HG02938 (cell line): ENCODE data around the gene CALHM1.

Source experiments
- ATAC-seq: cut with Tn5 transposase; IDR thresholded peaks from one replicate; pipeline ENCODE4 v1.9.1; 2021; ENCODE audit warnings: mild to moderate bottlenecking, moderate library complexity; ENCODE audit not compliant: unreplicated experiment

The CALHM1 gene

DNA sequence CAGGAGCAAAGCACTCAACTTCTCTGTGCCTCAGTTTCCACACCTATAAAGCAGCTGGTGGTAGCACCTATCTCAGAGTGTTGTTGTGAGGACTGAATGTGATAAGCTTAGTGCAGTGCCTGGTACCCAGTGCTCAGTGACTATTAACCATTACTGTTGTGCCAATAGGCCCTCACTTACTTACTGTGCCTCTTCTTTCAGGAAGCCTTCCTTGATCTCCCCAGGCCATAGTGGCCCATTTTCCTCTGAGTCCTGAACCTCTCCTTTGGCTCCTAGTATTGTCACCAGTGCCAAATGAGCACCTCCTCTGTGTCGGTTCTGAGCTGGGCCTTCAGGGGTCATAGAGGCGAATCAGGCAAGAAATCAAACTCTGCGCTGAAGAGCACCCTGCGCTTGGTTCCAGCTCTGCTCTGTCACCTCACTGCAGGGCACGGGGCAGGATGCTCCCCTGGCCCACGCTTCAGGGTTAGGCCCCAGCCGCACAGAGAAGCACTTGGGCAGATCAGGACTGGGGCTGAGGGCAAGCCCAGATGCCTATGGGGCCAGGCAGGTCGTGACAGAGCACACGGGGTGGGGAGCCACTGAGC, 2.5 kb downstream of the CALHM1 start:
- ATAC-seq = no peak

DNA sequence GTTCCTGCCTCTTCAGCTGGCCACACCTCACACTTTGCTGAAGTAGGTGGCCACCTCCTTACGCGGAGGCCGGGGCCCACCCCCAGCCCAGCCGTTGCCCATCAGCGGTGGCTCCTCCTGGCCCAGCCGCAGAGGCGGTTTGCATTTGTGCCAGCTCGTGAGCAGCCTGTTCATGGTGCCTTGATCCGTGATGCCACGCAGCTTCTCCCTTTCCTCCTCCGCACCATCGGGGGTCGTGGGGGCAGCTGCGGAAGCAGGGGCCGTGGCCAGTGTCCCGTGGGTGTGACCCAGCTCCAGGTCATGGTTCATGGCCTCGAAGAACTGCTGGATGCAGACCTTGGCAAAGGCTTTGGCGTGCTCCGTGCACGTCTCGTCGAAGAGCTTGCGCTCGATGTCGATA, 3.5 kb downstream of the CALHM1 start:
- no peak for ATAC-seq

DNA sequence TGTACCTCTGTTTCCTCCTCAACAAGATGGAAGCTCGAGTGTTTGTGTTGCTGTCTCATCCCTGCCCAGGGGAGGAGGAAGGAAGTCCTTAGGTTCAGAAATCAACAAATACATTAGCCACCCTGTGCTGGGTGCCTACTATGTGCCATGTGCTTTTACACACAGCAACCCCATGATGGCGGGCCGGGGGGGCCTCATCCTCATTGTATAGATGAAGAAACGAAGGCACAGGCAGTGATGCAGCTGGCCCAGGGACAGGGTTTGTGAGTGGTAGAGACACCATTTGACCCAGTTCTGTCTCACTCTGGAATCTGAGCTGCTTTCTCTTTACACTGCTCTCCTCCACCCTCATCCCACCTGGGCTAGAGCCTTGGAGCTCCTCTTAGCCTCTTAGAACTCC, 4.7 kb downstream of the CALHM1 start:
- ATAC-seq = no peak

DNA sequence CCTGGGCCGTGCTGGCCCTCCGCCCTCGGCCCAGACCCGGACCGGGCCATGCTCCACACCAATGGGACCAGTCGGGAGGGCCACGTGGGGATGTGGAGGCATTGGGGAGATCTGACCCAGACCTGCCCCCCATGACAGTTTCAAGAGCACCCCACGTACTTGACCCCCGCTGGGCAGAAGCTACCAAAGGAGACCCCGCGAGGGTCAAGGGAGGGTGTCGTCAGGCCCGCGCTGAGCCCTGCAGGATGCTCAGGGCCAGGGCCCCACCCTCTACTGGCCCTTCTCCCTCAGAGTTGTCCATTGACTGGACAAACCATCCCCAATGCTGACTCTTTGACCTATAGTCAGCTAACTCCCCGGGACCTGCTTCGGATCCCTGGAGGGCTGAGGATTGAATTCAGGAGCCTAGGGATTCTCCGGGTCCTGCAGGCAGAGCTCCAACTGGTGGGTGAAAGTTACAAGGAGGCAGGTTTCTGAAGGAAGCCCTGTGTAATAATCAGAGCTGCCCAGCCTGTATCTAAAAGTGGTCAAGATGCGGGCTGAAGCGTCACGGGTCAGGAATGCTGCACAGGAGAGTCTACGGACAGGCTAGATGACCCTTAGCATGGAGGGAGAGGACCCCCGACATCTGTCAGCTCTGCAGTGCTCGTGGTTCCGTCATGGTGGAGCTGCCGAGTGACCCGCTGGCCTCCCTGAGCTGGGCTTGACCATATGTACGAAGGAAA, 6.0 kb downstream of the CALHM1 start:
- ATAC-seq = no peak

DNA sequence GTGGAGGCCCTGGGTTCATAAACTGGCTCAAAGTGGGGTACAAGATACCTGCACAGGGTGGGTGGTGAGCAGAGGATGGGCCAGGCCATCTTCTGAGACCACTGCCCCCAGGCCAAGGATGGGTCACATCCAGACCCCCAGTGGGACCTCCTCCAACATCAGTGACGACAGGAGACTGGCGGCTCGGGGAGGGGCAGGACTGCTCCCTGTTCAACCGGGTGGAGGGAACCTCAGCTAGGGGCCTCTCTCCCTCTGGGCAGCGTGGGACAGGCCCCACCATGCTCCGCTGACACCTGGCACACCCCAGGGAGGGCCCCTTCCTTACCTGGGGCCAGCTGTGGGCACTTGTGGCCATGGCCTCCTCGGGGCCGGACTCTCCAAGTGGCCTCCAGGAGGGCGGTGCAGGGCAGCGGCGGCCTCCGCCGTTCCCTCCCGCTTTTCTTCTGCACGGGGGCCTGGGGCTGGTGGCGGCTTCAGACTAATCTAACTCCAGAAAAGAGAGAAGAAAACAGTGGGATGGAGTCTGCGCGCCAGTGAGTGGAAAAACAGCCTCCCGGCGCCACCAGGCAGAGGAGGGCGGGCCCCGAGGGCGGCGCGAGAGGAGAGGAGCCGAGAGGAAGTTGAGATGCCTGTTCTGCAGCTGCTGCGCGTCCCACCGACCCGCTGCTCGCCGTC, 6.7 kb downstream of the CALHM1 start, which contains the start of gene CALHM2:
TSS of gene CALHM2 (minus strand) at position 540 of the 675 bp plus-strand sequence. CDS start 2,429 bp downstream, outside the sequence.
- peak; percentile 75 for ATAC-seq

DNA sequence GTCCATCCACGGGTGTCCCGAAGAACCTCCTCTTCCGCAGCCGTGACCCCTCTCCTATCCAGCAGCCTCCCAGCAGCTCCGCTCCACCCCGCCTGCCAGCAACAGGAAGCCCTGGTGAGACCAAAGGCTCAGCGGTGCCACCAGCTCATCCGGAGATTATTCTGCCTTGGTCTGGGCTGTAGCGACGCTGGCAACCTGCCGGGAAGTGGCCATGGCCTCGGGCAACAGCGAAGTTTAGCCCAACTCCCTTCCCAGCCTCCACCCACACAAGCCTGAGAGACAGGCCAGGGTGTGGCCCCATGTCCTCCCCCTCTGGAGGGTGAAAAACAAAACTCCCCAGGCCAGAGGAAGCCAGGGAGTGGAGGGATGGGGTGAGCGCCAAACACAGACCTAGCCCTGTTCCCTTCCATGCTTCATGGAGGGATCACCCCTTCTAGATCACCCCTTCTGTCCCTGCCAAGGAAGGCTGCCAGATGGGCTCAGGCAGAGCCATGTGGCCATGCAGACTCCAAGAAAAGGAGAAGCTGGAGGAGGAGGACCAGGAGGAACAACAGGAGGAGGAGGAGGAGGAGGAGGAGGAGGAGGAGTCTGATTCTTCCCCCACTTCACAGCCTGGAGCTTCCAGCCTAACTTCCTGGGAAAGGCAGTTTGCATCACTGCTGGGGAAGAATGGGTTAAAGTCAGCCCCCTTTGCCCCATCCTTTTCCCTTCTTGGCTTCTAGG, 7.4 kb downstream of the CALHM1 start:
- no peak for ATAC-seq

DNA sequence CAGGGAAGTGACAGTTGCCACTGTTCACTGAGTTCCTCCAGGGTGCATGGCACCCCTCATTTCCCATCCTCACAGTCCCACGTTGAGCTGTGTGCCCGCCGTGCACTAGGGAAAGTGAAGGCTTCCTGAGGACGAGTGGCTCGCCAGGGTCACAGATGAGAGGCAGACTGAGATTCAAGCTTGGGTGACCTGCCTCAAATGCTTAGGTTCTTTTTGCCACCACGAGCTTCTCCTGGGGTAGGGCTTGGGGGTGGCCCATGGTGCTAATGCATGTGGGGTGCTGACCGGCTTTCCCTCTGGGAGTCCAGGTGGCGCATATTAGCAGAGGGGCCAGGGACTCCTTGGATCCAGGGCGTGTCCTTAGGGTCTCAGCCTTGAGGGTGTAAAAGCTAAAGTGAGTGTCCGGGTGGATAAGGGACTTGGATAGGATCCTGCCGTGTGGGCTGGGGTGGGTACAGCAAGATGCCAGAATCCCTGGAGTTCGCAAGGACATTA, 8.5 kb downstream of the CALHM1 start:
- no peak for ATAC-seq

DNA sequence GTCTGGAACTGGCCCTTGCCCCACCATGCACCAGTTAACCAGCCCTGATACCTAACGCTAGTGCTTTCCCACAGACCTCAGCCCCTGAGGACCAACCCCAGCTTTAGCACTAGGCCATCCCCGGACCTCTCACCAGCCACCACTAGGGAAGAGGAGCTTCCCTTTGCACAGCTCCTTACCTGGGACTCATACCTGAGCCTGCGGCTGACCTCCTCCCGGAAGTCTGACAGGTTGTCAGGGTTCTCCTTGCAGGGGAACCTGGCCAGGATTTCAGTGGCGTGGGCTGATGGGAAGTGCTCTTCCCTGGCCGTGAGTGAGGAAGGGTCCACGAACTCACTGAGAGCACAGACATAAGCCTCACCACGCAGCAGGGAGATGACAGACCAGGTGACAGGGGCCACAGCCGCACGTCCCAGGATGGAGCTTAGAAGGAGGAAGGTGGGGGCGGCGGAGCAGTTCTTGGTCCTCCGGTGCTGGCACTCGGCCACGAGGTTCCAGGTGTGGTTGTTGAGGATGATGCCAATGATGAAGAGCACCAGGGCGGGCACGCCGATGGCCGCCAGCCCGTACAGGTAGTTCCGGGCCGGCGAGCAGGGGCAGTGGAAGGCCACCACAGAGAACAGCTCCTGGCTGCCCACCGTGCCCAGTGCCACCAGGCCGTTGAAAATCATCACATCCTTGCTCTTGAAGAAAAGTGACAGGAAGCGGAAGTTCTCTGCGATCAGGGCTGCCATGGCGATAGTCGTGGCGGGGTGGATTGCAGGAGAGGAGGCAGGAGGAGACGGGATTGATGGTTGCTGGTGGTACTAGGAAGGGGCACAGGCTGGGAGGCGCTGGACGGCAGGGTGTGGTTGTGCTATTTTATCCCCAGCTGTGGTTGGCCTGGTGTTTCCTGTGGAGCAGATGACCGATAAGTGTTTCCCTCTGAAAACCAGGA, 9.2 kb downstream of the CALHM1 start:
- no peak for ATAC-seq

DNA sequence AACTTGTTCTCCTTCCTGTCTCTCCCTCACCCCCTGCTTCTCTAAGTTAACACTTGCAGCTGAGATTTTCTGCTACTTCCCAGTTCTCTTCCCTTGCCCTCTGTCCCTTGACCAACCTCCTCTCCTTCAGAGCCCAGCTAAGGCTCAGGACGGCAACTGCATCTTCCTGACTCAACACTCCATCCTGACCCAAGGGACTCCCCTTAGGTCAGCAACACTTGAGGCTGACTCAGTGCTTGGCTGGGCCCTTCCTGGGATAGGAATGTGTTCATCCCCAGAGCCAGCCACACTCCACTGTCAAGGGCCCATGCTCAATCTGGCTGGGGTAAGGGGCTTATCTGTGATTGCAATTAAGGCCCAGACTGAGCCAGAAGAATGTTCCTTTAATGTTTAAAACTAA, 10.0 kb downstream of the CALHM1 start:
- ATAC-seq = no peak

DNA sequence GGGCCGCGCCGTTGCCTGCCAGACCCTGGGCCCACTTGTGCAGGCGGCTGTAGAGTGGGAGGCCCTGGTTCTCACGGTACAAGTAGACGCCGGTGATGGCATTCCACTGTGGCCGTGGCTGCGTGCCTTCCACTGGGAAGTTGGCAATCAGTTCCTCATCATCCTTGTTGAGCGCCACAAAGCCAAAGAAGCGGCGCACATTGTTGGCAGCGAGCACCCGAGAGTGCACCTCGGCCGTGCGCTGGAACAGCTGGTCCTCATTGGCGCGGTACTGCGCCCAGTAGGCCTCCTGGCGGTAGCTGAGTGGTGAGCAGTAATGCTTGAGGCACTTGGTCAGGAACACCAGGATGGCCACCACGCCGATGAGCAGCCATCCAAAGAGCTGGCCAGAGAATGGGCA, 11.5 kb downstream of the CALHM1 start:
- ATAC-seq = no peak

DNA sequence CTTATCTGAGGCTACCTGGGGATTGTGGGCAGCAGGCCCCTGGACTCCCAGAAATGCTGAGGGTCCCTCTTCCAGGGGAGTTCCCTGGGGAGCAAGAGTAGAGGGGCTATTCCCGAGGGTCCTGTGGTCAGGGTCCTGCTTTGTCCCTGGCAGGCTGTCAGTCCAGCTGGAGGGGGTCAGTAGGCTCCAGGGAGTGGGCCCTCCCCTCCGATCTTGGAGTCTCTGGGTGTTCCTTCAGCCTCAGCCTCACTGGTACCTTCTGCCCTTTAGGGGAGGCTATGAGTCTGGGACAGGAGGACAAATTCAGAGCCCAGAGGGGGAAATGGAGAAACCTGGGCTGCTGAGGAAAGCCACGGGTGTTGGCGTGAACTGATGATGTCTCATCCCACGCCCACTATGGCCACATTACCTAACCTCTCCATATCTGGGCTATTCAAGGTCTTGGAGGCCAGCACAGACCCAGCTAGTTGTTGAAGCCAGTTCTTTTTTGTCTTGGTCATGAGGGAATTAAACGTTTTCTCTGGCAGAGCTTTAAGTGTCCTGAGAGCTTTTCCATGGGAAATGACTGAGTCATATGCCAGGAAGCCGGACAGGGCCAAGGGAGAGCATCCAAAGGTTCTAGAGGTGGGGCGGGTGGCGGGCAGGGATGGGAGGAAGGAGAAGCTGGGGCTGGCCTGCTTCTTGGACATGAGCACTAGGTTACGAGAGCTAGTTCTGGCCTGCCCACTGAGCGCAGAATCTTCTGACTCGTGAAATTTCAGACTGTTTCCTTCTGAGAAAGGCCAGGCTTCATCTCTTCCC, 12.7 kb downstream of the CALHM1 start:
- no peak for ATAC-seq

DNA sequence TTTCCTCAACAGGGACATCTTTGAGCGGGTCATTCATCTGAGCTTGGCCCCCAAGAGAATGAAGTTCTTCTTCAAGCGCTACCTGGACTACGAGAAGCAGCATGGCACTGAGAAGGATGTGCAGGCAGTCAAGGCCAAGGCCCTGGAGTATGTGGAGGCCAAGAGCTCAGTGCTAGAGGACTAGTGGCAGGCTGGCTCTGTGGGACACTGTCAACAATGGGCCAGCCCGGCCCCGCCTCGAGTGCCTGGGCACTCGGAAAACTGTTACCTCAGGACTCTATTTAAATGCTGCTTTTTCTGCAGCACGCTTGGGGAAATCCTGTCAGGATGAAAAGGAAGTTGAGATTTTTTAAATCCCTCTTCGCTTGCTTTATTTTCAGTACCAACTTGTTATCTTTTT, 13.3 kb downstream of the CALHM1 start:
- no peak for ATAC-seq

DNA sequence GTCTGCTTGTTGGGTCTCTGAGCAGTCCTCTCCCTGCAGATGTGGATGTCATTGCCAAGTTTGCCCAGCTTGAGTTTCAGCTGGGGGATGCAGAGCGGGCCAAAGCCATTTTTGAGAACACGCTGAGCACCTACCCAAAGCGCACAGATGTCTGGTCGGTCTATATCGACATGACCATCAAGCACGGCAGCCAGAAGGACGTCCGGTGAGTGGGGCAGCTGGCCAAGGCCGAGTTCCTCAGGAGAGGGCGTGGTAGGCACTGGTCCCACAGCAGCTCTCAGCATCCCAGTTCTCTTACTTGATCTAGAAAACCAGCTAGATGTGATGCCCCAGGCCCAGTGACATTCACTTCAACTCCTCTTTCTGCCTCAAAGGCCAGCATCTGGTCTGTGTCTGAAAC, 14.2 kb downstream of the CALHM1 start:
- no peak for ATAC-seq

DNA sequence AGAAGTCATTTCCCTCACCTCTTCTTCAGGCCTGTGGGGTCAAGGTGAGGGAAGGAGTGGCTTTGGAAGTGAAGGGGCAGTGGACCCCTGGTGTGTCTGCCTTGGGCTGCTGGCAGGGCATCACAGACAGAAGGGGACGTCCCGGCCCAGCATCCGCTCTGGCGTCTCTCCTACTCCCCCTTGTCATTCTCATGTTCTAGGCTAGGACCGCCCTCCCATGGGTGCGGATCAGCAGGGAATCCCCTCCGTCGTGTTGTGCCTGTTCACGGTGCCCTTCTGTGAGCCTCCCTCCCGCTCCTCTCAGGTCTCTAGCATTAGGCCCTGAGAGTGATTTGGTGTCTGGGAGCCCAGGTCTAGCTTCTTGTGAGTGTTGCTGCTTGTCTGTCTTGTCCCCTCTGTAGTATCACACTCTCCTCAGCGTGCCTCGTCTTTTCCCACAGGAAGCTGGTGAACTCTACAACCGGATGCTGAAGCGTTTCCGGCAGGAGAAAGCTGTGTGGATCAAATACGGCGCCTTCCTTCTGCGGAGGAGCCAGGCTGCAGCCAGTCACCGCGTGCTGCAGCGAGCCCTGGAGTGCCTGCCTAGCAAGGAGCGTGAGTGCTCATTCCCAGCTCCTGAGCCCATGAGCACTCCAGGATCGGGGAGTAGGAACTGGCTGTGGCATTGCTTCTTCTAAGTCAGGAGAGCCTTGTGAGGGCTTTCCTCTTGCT, 15.1 kb downstream of the CALHM1 start:
- no peak for ATAC-seq

DNA sequence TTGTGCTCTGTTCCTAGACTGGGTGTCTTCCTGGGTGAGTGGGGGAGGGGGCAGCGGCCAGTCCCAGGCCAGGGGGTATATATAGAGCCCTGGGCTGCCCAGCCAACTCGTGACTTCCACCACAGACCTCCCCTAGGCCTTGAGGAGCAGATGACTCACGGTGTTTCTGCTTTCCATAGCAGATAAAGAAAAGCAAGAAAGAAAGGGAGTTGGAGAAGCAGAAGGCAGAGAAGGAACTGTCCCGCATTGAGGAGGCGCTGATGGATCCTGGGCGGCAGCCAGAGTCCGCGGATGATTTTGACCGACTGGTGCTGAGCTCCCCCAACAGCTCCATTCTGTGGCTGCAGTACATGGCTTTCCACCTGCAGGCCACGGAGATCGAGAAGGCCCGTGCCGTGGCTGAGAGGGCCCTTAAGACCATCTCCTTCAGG, 16.7 kb downstream of the CALHM1 start:
- no peak for ATAC-seq

DNA sequence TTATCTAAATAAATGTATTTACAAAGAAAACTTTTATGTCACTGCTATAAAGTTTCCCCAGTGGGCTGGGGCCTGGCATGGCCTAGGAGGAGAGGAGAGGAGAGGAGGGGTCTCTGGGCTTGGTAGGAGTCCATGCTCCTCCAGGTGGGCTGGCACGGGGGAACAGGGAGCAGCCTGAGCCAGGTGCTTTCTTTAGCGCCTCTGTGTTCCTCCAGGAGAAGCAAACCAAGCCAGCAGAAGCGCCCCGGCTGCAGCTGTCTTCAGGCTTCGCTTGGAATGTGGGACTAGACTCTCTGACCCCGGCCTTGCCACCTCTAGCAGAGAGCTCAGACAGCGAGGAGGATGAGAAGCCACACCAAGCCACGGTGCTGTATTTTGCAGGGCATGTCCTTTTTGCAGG, 17.1 kb downstream of the CALHM1 start:
- no peak for ATAC-seq

DNA sequence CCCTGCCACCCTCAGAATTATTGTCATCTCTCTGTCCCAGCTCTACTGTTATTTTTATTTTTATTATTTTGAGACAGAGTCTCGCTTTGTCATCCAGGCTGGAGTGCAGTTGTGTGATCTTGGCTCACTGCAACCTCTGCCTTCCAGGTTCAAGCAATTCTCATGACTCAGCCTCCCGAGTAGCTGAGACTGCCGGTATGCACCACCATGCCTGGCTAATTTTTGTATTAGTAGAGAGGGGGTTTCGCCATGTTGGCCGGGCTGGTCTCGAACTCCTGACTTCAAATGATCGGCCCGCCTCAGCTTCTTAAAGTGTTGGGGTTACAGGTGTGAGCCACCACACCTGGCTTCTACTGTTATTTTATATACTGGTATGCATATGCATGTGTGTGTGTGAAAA, 17.5 kb downstream of the CALHM1 start:
- ATAC-seq = no peak

DNA sequence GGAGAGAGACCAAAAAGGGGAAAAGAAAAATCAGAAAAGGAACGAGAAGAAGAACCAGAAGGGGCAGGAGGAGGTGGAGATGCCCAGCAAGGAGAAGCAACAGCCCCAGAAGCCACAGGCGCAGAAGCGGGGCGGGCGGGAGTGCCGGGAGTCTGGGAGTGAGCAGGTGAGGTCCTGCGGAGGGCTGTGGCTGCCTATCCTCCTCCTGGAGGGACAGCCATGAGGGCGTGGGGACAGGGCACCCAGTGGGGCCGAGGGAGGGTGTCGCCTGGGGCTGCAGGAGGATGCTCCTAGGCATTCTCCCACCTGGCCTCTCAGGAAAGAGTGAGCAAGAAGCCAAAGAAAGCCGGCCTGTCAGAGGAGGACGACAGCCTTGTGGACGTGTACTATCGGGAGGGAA, 18.3 kb downstream of the CALHM1 start:
- ATAC-seq = no peak

DNA sequence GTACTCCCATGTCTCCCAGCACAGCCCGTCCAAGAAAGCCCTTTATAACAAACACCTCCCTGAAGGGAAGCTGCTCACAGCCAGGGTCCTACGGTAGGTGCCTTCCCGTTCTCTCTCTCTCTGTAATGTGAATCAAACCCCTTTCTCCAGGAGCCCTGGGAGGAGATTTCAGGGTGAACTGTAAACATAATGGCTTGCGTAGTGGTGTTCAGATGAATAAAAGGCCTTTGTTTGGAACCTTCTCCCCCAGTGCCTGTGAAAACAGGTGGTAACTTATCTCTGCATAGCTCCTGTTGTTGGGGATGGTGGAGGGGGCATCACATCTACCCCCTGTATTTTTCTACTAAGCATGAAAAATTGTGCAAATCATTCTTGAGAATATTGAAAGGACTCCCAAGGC, 18.9 kb downstream of the CALHM1 start:
- ATAC-seq = no peak
